ENCODE results near the gene SMG6.

Gene SMG6

GRCh38 chr17:2035541-2036488 lies 267.8 kb downstream of the SMG6 start:
- ChIA-PET POLR2A (ENCODE audit: low non-redundant PET) (no interaction called here), CTCF (interaction anchor here (0.8 kb wide), 1 partner anchor 127 kb away, joined by 3 read pairs; no protein-coding TSS in a partner anchor)
- TF ChIP-seq CTCF (conservative IDR thresholded peaks at IDR 0.05; ENCODE audit: low read depth) = no peak
- peak overlapping the region; percentile 62 for H3K27ac ChIP-seq
- DNase-seq (ENCODE audit: low spot score) = no peak

GRCh38 chr17:2034806-2035540 lies 268.6 kb downstream of the SMG6 start:
- ChIA-PET CTCF (interaction anchor here (0.6 kb wide), 1 partner anchor 126 kb away, joined by 3 read pairs; no protein-coding TSS in a partner anchor), POLR2A (ENCODE audit: low non-redundant PET) (no interaction called here)
- peak overlapping the region; percentile 62 for H3K27ac ChIP-seq
- DNase-seq (ENCODE audit: low spot score) = no peak
- TF ChIP-seq CTCF (conservative IDR thresholded peaks at IDR 0.05; ENCODE audit: low read depth) = no peak

- TF ChIP-seq CTCF (conservative IDR thresholded peaks at IDR 0.05; ENCODE audit: low read depth) = no peak
- CTCF ChIA-PET = interaction anchor here (1.0 kb wide), 1 partner anchor 125 kb away, joined by 4 read pairs; no protein-coding TSS in a partner anchor
- POLR2A ChIA-PET (ENCODE audit: low non-redundant PET) = interaction anchor here (0.7 kb wide), 1 partner anchor 12 kb away, joined by 7 read pairs; no protein-coding TSS in a partner anchor
- no peak for DNase-seq (ENCODE audit: low spot score)
- H3K27ac ChIP-seq = peak overlapping the region; percentile 50
Measured at GRCh38 chr17:2034157-2034556, 269.4 kb downstream of the SMG6 start.

GRCh38 chr17:2033153-2033552 lies 270.4 kb downstream of the SMG6 start:
- H3K27ac ChIP-seq = peak overlapping the region; percentile 50
- POLR2A ChIA-PET (ENCODE audit: low non-redundant PET) = no interaction called here
- no peak for TF ChIP-seq CTCF (conservative IDR thresholded peaks at IDR 0.05; ENCODE audit: low read depth)
- CTCF ChIA-PET = interaction anchor here (1.0 kb wide), 1 partner anchor 124 kb away, joined by 4 read pairs; no protein-coding TSS in a partner anchor
- no peak for DNase-seq (ENCODE audit: low spot score)

GRCh38 chr17:2030779-2031163 lies 272.8 kb downstream of the SMG6 start:
- POLR2A ChIA-PET (ENCODE audit: low non-redundant PET) = interaction anchor here (0.7 kb wide), 1 partner anchor 16 kb away, joined by 6 read pairs; no protein-coding TSS in a partner anchor
- peak overlapping the region; percentile 76 for H3K27ac ChIP-seq
- TF ChIP-seq CTCF (conservative IDR thresholded peaks at IDR 0.05; ENCODE audit: low read depth) = peak; percentile 67
- DNase-seq (ENCODE audit: low spot score) = no peak
- CTCF ChIA-PET = interaction anchor here (0.6 to 1.1 kb wide), 2 partner anchors 11 to 122 kb away, joined by 3 to 4 read pairs; partner anchors contain the start of gene OVCA2
